GM15510 (cell line): Measurements from ENCODE around the gene PIGZ.

ENCODE experiments used
- POLR2A ChIP-seq: IDR thresholded peaks from 3 replicates; pipeline ENCODE4 v1.6.1; 2011; ENCODE audit warnings: borderline replicate concordance; ENCODE audit not compliant: insufficient read length; ENCODE audit errors: extremely low read depth

The PIGZ gene

GRCh38 chr3:196979545-196979944, 10.9 kb upstream of the PIGZ start:
- no peak for TF ChIP-seq POLR2A

GRCh38 chr3:196976941-196977340, 8.3 kb upstream of the PIGZ start:
- no peak for TF ChIP-seq POLR2A

GRCh38 chr3:196975349-196975748, 6.7 kb upstream of the PIGZ start:
- no peak for TF ChIP-seq POLR2A

DNA sequence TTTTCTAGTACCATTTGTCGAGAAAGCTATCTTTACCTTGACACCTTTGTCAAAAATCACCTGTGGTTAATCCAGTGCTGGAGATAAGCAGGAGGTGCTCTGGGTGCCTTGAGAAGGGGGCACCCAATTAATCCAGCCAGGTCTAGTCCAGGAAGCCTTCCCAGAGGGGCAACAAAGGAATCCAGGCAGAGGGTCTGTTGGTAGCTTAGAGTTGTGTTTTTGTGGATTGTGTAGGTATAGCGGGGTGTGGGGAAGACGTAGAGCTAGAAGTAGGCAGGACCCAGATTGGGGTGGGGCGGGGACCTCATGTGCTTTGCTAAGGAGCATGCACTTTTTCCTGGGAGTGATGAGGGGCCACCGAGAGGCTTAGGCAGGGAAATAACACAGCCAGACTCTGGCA, 6.0 kb upstream of the PIGZ start:
- TF ChIP-seq POLR2A: no peak

GRCh38 chr3:196971094-196971698, 2.6 kb upstream of the PIGZ start:
- TF ChIP-seq POLR2A: no peak

DNA sequence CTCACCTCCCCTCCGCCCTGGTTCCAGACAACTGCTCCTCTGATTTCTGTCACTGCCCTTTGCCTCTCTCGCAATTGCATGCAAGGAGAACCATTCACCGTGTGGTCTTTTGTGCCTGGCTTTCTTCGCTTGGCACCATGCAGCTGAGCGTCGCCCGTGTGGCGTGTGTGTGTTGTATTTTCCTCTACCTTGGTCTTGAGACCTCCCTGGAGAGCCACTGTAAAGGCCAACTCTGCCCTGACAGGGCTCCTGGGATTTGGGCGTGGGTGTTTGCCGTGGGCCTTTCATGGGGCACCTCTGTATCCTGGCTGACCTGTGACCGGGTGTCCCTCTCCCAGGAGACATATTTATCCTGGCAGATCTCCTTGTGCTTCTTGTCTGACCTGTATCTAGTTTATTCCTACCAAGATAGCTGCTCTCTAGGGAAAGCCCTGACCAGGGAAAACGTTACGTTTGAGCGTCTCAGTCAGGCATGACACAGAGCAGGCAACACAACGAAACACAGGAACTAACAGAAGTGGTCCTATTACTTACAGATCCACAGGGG, 2.0 kb upstream of the PIGZ start:
- TF ChIP-seq POLR2A: no peak

- peak; percentile 37 for TF ChIP-seq POLR2A
Observed at GRCh38 chr3:196969660-196970546, 1.3 kb upstream of the PIGZ start.

DNA sequence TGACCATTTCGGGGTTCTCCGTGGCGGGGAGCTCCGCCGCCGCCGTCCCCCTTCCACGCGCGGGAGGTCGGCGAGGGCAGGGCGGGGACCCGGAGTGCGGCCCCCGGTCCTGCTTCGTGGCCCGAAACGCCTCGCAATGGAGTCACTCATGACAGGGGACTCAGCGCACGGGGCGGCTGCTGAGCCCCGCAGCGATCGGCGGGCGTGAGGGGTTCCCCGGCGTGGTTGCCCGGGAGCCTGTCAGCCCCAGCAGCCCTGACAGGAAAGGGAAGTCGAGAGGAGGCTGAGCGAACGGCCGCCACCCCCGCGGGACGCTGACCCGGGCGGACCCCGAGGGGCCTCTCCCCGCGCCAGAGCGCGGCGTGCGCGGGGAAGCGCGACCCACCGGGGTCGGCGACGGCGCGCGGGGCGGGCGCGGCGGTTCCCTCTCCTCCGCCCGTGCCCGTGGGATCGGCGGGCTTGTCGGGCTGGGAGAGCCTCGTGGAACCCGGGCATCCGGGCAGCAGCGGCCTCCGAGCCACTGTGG, 564 bp upstream of the PIGZ start:
- no peak for TF ChIP-seq POLR2A

DNA sequence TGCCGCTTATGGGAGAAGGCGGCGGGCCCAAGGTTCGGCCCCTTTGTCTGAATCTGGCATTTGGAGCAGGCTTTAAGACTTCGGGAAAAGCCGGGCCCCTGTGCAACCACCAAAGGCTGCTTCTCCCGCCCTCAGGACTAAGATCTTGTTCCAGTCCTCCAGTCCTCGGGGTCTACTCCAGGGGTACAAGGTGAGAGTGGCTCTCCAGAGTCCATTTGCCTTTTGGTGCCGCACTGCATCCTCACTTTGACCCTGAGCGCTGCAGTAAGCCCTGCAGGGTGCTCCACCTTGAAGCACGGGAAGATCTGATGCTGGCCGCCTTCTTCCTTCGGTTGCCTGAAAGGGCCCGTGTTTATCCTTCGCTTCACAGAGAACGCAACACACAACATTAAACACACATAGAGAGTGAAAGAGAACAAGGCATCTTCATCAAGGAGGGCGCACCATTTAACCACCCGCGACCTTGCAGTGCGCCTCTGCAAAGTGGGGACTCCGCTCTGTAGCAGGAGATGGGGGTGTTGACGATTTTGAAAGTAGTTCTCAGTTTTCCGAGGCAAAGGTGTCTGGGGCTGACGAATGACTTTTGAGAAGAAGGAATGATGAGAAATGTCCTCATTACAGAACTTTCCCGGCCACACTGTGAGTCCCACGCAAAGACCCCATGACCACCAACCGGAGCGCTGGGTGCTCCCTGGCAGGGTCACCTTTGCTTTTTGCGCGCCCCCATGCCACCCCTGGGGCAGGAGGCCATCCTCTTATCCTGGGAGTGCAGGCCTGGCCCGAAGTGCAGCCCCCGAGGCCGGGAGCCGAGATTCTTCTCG, 1.0 kb downstream of the PIGZ start:
- TF ChIP-seq POLR2A: no peak

- no peak for TF ChIP-seq POLR2A
Observed at GRCh38 chr3:196966526-196967401, 1.9 kb downstream of the PIGZ start.

DNA sequence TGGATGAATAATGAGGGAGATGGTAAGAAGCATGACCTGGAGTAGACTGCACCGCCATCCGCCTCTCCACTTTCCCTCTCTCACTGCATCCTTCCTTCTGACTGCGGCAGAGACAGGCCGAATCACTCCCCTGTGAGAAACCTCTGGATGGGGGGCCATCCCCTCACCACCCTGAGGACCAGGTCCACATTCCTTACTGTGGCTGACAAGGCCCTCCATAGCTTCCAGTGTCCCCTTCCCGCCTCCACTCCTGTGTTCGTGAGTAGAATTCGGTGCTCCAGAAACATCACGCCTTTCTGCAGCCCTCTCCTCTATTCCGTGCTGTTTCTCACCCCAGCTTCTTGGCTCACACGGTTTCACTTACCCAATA, 2.8 kb downstream of the PIGZ start:
- TF ChIP-seq POLR2A: no peak

DNA sequence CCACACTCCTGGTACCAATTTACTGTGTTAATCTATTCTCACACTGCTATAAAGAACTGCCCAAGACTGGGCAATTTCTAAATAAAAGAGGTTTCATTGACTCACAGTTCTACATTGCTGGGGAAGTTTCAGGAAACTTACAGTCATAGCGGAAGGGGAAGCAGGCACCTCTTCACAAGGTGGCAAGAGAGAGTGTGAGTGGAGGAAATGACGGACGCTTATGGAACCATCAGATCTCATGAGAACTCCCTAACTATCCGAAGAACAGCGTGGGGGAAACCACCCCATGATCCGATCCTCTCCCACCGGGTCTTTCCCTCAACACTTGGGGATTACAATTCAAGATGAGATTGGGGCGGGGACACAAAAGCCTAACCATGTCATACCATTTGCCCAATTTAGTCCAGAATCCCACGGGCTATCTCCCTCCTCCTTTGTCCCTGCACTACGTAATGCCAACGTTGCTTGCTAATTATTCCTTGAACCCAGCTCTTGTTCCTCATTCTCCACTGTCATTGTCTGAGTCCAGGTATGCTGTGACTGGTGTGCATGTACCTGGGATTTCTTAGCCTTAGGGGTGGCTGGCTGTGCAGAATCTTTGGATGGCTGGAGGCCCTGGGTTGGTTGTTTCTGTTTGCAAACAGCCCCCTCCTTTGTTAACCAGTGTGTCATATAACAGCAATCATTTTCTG, 3.4 kb downstream of the PIGZ start:
- TF ChIP-seq POLR2A: no peak

- TF ChIP-seq POLR2A: no peak
Observed at GRCh38 chr3:196963631-196963953, 5.0 kb downstream of the PIGZ start.

GRCh38 chr3:196962930-196963630, 5.6 kb downstream of the PIGZ start:
- TF ChIP-seq POLR2A: no peak
